Forelimb muscle (tissue), 1 donor: ENCODE measurements around the gene CLCN3. TPM values are rescaled to one million over a fixed set of nuclear protein-coding genes. Genes with fewer than 3 reads are reported as not detected.
"Not testable (repeated sequence)": the region's sequence is repeated elsewhere in the genome, so short reads cannot be mapped to it uniquely, and the experiment has no call there.

ENCODE experiments used
- DNase-seq: peaks from one replicate; pipeline ENCODE4 v3.0.0-alpha.2; 2013; ENCODE audit warnings: low read depth
- polyA plus RNA-seq: library from polyadenylated mRNA; unstranded; fragments of 120-200 nt; gene quantifications from one replicate; pipeline ENCODE4 v1.2.1, GENCODE V29; 2013; ENCODE audit not compliant: insufficient read length

Gene CLCN3
- polyA plus RNA-seq, 1 donor: 26.9 TPM

DNA sequence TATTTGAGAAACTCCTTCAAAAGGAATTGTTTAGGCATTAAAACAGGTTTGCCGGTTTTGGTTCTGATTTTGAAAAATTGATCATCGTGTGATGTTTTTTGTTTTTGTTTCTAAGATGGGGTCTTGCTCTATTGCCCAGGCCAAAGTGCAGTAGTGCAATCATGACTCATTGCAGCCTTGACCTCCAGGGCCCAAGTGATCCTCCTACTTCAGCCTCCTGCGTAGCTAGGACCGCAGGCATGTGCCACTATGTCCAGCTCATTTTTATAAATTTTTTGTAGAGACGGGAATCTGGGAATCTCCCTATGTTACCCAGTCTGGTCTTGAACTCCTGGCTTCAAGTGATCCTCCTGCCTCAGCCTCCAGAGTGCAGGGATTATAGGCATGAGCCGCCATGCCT is 35.0 kb downstream of the CLCN3 start:
- DNase-seq: no peak

DNA sequence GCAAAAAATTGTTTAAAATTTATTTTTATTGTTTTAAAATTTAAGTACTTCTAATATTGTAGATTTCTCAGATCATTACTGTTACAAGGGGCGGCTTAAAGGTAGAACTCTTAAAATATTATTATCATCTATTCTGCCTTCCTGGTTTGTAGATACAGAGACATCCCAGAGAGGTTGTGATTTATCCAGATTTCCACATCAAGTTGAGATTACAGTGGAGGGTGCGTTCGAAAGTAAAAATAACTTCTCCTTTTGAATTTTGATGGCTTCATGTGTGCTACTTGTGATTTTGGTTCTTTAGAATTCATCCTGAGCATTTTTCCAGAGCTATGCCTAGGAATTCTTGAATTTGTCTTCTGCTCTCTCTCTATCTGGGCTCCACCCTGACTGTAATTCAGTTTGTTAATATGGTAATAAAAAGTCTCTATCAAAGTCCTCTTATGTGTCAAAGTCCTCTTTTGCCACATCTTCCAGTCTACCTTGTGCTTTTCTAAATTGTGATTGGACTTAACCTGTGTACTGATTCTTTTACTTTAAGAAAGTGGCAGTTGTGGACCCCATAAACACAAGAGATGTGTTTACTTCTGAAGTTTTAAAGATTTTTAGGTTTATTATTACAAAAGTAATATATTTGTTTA is 37.2 kb downstream of the CLCN3 start:
- no peak for DNase-seq

- no peak for DNase-seq
These were observed 37.8 kb downstream of the CLCN3 start for GRCh38 chr4:169658196-169658595.

- DNase-seq: no peak
These were observed 38.8 kb downstream of the CLCN3 start for GRCh38 chr4:169658975-169659715.

DNA sequence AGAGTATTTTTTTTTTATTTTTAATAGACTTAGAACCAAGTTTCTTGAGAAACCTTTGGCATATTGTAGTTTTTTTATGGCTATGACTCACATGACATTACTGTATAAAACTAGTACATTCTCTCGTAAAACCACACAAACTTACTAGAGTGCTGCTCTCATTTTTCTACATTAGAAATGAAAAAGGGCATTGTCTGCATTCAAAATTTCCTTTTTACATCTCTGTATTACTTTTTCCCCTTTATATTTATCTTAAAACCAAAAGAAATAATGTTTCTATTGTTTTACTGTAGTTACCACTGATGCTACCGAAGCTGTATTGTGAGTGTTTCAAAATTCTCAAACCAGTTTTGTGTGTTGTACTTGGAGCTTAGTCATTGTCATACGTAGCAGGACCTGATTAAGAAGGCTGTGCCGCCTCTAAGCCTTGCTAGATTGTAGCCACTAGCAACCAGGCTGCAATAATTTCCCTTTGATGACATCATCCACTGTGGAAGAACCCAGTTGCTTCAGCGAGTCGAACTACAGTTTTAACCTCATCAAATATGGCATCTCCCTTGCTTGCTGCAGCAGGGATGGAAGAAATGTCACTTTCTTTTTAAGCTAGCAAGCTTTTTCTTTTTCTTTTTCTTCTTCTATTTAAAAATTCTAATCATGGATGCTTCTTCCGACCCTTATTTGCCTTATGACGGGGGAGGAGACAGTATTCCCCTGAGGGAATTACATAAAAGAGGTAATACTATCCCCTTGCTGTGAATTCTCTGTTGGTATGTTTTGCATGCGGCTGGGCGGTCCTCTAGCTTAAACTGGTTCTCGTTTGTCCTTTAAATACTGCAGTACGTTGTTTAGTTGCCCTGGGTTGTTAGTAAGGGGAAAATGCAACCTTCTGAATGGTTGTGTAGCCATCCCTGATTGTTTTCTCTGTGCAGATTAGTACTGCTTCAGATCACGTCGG is 39.6 kb downstream of the CLCN3 start:
- peak; percentile 84 for DNase-seq

GRCh38 chr4:169660929-169661328 is 40.6 kb downstream of the CLCN3 start:
- no peak for DNase-seq

DNA sequence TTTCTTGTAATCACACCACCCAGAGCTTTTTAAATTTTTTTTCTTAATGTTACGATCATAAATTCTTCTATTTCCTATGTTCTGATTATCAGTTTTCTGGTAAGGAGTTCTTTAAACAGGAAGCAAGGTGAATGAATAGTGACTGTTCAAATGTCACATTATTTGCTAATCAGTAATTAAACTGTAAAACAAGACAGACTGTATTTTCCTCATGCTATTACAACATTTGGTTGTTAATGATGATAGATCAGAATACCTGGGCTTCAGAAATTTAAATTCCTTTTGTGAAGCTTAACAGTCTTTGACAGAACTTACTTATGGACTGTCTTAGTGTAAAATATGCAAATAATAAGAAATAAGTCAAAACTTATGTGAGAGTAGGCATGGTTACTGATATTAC is 41.4 kb downstream of the CLCN3 start:
- no peak for DNase-seq

DNA sequence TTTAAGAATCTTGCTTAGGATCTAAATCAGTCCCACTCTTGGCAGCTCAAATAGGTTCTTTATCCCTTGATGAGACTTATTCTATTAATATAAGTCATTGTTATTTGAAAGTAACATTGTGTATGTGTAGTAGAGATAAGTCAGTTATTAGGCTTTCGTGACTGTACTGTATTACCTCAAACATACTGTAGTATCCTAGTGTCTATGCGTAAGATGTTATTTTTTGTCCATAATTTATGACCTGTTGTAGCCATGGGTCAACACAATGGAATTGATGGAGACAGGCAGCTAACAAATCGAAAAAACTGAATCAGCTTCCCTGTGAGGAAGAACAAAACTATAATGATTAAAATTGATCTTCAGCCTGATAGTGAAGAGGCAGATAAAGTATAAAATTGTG is 41.8 kb downstream of the CLCN3 start:
- no peak for DNase-seq

DNA sequence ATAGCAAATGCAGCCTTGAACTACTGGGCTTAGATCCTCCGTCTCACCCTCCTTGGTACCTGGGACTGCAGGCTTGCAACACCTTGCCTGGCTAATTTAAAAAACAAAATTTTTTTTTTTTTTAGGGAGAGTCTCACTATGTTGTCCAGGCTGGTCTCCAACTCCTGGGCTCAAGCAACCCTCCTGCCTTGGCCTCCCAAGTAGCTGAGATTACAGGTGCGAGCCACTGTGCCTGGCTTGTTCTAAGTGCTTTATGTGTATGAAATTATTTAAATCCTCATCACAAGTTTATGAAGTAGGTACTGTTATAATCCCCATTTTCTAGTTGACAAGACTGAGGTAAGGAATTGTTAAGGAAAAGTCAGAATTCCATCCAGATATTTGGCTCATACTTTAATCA is 43.0 kb downstream of the CLCN3 start:
- no peak for DNase-seq

GRCh38 chr4:169663831-169664230 is 43.5 kb downstream of the CLCN3 start:
- DNase-seq: no peak

GRCh38 chr4:169664615-169665014 is 44.2 kb downstream of the CLCN3 start:
- DNase-seq: no peak

GRCh38 chr4:169665046-169665737 is 44.8 kb downstream of the CLCN3 start:
- no peak for DNase-seq

DNA sequence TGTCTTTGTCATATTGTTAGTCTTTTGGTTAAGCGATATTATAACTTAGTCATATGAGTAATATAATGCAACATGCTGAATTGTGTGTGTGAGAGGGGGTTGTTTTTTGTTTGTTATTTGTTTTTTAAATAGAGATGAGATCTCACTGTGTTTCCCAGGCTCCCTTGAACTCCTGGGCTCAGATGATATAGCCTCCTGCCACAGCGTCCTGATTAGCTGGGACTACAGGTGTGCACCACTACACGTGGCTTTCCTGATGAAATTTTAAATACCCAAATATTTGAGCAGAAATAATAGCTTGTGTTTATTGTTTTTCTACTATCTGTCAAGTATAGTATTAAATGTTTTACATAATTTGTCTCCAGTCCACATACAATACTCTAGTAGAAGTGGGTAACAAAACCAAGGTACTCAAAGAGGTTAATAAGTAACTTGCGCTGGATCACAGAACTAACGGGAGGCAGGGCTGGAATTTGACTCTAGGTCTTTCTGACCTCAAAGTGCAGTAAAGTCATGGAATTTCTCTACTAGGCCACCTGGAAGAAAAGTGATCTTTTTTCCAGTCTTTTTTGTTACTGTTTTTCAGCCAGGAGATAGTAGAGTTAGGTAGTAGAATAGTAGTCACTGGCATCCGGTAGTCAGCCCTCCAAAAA is 47.8 kb downstream of the CLCN3 start:
- DNase-seq: no peak

DNA sequence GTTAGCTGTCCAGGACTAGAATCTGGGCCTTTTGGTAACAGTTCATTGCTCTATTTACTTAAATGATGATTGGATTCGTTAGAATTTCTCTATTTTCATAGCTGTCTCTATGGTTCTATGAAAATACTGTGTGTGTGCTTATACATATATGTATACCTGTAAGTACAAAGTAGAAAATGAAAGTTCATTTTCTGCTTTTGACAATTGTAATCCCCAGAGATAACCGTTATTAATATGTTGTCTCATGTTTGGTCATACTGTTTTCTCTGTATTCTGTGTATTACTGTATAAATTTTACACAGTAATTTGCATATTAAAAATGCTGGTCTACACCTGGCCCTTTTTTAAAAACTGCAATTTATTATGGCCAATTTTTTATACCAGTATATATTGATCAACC is 55.4 kb downstream of the CLCN3 start:
- DNase-seq: no peak

DNA sequence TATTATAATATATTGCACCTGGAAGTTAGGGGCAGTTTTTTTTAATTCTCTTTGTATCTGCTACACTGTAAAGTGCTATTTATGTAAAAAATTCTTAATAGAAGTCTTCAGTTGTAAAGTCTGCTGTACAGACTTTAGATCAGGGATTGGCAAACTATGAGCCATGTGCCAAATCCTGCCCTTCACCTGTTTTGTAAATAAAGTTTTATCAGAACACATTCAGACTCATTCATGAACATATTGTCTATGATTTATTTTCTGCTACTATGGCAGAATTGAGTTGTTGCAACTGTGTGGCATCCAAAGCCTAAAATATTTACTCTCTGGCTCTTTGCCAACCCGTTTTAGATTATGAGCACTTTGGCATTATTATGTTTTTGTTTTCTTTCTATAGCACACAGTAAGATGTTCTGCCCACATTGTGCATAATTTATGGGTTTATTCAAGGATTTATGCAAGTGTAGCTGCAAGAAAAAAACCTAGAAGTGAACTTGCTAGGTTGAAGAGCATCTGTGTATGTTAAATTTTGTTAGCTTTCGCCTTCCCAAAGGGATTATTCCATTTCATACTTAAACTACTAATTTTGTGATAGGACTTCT is 56.9 kb downstream of the CLCN3 start:
- DNase-seq: no peak

DNA sequence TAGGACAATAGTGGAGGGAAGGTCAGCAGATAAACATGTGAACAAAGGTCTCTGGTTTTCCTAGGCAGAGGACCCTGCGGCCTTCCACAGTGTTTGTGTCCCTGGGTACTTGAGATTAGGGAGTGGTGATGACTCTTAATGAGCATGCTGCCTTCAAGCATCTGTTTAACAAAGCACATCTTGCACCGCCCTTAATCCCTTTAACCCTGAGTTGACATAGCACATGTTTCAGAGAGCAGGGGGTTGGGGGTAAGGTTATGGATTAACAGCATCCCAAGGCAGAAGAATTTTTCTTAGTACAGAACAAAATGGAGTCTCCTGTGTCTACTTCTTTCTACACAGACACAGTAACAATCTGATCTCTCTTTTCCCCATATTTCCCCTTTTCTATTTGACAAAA is 58.1 kb downstream of the CLCN3 start:
- DNase-seq: not testable (repeated sequence)

- DNase-seq: not testable (repeated sequence)
These were observed 58.7 kb downstream of the CLCN3 start for GRCh38 chr4:169678951-169679591.

DNA sequence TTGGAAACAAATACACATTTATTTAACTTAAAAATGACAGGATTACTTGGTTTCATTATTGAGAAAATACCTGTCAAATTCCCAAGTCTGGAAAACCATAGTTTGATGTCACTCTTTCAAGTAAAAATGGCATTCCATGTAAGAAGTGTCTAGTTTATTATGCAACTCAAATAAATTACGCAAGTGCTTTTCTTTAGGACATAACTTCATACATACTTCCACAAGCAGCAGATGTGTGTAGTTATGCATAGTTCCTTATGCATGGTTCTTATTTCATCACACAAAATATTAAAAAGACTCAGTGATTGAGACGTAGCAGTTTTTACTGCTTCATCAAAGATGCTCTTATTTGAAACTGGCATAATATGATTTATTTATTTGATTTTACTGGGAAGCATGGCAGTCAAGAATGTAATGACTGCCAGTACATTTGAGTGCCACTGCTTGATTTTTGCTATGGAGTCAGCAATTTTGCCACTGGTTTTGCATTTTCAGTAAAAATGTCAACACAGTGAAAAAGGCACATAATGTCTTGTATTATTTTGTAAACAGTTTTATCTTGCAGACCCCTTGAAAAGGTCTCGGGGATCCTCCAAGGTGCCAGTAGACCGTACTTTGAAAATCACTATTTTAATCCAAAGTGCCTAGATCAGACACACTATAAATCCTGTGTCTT is 62.1 kb downstream of the CLCN3 start:
- DNase-seq: no peak

DNA sequence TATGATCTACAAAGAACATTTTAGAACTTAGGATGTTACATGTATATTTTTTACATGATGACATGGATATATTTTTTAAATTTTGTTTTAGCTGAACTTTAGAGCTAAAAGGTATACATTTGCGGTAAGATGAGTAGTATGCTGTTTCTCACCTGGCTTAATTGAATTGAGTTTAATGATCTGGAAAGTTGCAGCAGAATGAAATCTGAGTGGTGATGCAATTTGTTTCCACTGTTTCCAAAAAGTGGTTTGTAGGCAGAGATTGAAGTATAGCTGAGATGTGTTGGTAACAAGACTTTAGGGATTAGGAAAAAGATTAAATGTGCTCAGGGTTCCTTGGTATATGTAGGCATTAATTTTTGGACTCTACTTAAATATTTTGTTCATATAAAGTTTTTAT is 69.3 kb downstream of the CLCN3 start:
- DNase-seq: no peak

- no peak for DNase-seq
These were observed 70.4 kb downstream of the CLCN3 start for GRCh38 chr4:169690787-169691186.
